GM19193 (cell line): Measurements from ENCODE around the gene TMEM258.

Source experiments
- POLR2A ChIP-seq: IDR thresholded peaks from 4 replicates; pipeline ENCODE4 v1.6.1; 2011; ENCODE audit not compliant: insufficient read depth, insufficient read length; ENCODE audit errors: extremely low read depth

Gene TMEM258

DNA sequence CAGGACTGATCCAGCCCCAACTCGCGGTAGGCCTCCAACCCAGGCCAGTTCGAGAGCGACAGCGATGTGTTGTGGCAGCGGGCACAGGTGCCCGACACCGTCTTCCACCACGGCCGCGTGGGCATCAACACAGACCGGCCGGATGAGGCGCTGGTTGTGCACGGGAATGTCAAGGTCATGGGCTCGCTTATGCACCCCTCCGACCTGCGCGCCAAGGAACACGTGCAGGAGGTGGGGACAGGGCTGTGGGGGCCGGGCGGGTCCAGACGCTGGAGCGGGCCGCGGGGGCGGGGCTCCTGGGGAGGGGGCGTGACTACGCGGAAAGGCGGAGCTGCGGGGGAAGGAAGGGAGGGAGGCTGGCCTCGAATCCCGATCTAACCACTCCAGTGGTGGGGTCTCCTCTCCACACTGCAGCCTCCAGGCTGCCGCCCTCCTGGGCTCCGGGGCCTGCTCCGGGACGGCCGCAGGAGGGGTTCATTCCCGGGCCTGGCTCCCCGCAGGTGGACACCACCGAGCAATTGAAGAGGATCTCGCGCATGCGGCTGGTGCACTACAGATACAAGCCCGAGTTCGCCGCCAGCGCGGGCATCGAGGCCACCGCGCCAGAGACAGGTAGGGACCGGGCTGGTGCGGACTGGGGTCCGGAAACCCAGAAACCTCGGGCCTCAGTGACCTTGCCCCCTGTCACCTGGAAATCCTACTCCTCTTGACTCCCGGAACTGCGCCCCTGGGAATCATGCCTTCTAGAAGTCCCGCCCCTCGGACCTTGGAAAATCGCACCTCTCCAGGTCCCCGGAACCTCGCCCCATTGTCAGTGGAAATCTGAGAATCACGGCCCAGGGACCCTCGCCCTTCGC, 14.9 kb downstream of the TMEM258 start:
- TF ChIP-seq POLR2A, result no peak

GRCh38 chr11:61776561-61777075, 15.8 kb downstream of the TMEM258 start:
- no peak for TF ChIP-seq POLR2A

DNA sequence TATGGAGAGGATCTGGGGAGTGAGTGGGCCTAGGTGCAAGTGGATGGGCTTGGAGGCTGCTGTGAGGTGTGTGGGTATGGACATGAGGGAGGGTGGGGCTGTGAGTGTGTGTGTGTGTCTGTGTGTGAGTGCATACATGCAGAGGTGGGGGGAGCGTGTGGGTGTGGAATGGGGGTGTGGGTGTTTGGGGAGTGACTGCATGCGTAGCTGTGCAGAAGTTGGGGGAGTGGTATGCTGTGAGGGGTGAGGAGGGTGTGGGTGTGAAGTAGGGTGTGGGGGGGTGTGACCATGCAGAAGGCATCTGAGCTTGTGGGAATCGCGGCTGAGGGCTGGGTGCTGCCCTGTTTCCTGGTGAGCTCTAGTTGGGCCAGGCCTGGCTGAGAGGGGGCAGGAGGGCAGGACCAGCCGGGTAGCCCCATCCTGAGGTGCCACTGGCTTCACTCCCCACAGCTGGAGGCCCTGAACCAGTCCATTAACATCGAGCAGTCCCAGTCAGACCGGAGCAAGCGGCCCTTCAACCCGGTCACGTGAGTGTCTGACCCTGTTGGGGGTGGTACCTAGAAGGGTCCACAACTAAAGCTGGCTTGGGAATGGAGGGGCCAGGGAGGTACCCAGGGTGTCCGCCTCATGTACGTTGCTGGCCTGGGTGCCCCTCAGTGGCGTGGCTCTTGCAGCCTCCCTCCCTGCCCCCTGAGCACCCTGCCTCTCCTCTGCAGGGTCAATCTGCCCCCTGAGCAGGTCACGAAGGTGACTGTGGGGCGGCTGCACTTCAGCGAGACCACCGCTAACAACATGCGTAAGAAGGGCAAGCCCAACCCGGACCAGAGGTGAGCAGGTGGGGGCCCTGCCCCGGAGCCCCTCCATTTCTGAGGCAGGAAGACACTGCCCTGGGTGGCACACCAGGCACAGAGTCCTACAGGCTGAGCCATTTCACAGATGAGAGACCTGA, 16.5 kb downstream of the TMEM258 start:
- no peak for TF ChIP-seq POLR2A

DNA sequence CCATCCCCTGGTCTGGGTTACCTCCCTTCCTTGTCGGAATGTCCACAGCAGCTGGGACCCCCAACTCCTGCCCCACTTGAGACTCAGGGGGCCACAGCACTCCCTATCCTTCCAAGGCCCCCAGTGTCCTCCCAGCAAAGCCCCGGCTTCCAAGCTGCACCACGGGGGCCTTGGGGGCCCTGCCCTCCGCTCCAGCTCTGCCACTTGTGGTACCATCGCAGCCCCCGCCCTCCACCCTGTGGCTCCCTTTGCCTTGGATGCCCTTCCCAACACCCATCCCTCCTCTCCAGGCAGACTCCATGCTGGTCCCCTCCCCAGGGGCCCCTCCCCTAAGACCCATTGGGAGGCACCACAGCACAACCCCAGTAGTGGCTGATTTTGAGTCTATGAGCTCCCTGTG, 17.3 kb downstream of the TMEM258 start:
- TF ChIP-seq POLR2A, result no peak

GRCh38 chr11:61774411-61774810, 18.0 kb downstream of the TMEM258 start:
- no peak for TF ChIP-seq POLR2A

- TF ChIP-seq POLR2A, result no peak
Observed at GRCh38 chr11:61773809-61774208, 18.6 kb downstream of the TMEM258 start.

DNA sequence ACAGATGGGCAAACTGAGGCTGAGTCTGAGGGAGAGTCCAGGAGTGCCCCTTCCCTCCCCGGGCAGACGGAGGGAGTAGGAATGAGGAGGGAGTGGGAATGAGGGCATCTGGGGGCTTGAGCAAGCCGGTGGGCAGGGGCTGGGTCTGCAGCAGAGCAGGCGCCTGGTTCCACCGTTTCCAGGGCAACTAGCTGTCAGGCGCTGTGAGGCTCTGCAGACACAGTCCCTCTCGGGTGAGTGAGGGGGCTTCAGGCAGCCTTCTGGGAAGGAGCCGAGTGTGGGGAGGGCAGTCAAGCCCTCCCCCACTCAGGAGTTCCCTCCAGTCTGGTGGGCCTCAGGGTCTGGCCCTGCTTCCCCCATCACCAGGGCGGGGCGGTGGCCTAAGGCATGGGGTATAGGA, 19.0 kb downstream of the TMEM258 start:
- no peak for TF ChIP-seq POLR2A

DNA sequence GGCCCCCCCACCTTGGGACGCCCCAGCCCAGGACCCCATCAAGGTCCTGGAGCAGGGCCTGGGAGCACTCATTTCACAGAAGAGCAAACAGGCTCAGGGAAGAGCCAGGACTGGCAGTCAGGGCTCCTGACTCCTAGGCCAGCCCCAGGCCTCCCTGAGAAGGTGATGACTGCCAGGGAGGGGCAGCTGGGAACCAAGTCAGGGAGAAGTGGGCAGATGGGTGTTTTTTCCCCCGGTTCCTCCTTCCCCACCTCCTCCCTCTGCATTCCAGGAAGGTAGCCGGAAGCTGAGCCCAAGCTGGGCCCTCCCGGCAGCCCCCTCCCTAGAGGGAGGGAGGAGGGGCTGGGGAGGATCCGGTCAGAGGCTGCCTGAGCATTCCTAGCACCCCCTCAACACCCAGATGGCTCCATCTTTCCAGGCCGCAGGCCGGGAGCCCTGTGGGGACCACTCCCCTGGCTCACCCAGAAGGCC, 20.4 kb downstream of the TMEM258 start:
- TF ChIP-seq POLR2A, result no peak

DNA sequence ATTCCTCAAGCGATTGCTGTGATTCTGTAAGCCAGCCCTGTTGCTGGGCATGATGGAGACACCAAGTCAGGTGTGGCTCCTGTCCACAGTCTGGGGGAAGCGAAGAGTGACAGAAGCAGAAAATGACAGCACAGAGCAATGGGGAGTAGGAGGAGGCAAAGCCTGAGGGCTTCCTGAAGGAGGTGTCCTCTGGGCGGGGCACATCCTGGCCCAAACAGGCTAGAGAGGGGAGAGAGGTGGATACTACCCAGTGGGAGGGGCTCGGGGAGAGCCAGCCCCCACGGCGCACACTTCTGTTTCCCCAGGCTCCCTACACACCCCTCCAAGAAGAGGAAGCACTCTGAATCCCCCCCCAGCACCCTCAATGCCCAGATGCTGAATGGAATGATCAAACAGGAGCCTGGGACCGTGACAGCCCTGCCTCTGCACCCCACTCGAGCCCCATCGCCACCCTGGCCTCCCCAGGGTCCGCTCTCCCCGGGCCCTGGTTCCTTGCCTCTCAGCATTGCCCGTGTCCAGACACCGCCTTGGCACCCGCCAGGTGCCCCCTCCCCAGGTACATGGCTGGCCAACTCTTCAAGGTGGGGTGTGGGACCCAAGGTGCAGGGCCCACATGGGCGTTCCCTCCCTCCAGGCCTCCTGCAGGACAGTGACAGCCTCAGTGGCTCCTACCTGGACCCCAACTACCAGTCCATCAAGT, 21.1 kb downstream of the TMEM258 start:
- no peak for TF ChIP-seq POLR2A

- no peak for TF ChIP-seq POLR2A
Observed at GRCh38 chr11:61769946-61770683, 22.3 kb downstream of the TMEM258 start.

- TF ChIP-seq POLR2A, result no peak
Observed at GRCh38 chr11:61769169-61769920, 23.1 kb downstream of the TMEM258 start.

GRCh38 chr11:61768376-61769076, 23.9 kb downstream of the TMEM258 start:
- TF ChIP-seq POLR2A, result no peak

DNA sequence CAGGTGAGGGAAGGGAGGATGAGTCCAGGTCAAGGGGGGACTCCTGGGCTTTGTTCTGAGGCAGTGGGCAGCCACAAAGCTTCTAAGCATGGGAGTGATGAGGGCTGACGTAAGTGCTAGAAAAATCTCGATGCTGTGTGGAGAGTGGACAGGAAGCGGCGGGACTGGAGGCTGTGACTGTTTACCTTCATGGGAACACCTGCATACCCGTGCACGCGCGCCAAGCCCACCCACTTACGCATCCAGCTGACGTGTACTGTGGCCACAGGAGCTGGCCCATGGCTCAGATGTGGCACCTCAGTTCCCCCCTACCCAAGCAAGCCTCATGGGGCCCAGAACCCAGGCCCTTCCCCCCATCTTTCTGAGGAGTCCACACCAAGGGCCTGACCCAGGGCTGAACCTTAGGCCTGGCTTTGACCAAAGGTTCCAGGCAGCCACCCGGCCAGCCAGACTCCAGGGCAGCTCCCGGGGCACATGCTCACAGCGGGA, 26.0 kb downstream of the TMEM258 start:
- TF ChIP-seq POLR2A, result no peak

DNA sequence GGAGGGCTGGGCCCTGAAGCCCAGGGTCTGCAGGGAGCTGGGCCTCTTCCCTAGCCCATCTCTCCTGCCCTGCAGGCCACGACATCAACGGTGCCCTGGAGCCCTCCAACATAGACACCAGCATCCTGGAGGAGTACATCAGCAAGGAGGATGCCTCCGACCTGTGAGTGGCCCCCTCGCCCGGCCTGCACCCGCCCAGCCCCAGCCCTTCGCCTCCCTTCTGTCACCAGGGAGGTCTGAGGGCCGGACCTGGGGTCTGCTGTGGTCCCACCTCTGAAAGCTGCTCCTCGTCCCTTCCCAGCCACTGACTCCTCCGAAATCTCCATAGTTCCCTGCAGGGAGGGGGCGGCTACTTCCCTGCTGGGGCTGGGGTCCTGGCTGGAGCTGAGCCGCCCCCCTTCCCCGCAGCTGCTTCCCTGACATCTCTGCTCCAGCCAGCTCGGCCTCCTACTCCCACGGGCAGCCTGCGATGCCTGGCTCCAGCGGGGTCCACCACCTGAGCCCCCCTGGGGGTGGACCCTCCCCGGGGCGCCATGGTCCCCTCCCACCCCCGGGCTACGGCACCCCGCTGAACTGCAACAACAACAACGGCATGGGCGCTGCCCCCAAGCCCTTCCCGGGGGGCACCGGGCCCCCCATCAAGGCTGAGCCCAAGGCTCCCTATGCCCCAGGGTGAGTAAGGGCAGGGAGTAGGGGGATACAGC, 26.7 kb downstream of the TMEM258 start:
- TF ChIP-seq POLR2A, result no peak
